NCI-H748 (cell line): ENCODE measurements around the gene TJP2.
A peak's percentile ranks its signal among the peaks of the same experiment; 100 is the strongest.

Source experiments
- DNase-seq: peaks from one replicate; lab custom pipeline; 2025; ENCODE audit not compliant: unreplicated experiment; lab: John Stamatoyannopoulos, UW

Gene TJP2

DNA sequence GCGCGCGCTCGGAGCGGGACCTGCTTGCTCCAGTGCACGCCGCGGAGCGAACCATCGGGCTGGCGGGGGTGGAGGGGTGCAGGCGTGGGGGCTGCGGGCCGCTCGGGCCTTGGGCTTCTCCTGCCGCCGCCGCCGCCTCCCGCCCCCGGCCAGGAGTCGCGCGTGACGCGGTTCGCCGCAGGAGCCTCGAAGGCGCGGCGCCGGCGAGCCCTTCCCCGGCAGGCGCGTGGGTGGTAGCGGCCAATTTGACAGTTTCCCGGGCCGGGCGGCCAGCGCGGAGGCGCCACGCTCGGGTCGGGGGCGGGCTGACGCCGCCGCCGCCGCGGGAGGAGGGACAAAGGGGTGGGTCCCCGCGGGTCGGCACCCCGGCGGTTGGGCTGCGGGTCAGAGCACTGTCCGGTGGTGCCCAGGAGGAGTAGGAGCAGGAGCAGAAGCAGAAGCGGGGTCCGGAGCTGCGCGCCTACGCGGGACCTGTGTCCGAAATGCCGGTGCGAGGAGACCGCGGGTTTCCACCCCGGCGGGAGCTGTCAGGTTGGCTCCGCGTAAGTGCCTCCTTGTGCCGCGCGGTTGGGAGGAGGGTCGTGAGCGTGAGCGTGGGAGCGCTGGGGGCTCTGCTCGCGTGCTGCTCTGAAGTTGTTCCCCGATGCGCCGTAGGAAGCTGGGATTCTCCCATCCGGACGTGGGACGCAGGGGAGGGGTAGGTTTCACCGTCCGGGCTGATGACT lies at the start of gene TJP2:
TJP2 (plus strand) TSS at position 387 of the 725 bp plus-strand sequence; CDS start at position 483, 96 bp downstream.
- DNase-seq = peak; percentile 72

DNA sequence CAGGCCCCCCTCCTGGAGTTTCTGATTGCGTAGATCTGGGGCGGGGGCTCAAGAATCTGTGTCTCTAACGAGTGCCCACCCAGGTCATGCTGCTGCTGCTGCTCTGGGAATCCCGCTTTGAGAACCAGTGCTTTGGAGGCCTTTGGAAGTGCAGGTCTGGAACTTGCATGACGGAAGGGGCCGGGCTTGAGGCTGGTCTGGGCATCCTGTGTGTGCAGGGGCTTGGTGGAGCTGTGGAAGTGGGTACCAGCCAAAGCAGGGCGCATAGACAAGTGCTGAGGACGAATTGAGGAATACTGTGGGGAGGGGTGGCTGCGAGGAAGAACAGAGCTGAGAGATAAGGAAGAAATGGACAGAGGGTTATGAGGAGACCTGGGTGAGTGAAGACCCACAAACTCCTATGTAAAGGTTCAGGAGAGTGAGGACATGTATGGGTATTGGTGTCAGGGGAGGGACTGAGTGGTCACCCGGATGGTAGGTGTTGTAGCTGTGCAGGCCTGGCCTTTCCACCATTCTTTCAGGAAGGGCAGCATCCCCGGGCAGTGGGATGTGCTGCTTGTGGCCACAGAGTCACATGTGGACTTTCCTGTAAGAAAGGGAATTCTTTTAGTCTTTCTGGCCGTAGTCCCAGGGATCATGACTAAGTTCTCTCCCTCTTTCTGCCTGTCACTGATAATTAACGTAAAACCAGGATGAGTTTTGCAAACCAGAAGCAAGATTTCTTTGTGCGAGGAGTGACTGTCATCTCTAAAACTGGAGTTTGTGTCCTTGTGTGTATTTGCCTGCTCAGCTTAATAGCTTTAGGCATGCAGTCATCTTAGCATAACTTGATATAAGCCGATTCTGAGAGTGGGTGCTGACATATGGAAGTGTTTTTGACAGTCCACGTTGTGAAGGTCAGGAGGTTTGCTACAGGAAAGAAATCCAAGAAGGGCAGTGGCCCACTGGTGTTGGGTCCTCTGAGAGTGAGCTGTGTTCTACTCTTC lies 43.3 kb upstream of the TJP2 start:
- DNase-seq = no peak

DNA sequence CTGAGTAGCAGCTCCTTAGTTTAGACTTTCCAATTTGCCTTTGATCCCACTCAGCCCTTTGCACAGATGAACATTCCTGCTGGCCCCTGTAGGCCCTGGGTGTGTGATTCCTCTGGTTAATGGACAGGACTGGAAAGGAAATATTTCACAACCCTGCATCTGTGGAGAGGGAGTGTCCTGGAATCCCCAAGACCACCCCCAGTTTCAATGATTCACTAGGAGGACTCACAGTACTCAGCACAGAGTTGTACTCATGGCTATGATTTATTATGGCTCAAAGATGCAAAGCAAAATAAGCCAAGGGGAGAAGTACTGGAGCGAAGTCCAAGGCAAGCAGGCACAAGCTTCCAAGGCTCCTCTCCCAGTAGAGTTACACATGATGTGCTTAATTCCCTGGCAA lies 42.4 kb upstream of the TJP2 start:
- DNase-seq = no peak

DNA sequence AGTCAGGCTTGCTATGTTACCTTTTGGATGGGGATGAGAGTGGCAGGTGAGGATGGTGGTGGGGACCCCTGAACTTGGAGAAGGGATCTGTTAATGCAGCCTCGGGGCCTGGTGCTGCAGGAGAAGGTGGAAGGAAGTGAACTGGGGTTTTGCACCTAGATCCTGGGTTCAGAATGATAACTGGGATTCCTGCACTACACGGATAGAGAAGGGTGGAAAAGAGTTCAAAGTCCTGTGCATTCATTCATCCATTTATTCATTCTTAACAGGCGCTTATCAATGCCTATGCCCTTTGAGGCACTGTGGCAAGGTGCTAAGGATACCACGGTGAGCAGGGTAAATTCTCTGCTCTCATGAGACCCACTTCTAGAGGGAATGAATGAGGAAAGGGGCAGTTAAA lies 41.7 kb upstream of the TJP2 start:
- no peak for DNase-seq

DNA sequence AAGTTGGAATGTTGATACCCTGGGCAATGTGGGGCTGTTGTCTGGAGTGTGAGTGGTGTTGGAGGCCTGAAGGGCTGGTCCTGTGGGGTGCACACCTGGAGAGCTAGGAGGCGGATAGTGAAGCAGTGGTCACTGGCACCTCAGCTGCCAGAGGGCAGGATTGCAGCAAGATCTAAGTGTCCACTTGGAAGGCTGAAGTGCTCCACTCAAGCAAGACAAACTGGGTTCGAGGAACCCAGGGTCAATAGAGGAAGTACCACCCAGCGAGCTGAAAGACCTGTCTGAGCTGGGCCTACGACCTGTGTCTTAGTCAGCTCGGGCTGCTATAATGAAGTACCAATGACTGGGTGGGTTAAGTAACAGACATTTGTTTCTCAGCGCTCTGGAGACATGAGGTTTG lies 39.7 kb upstream of the TJP2 start:
- DNase-seq = no peak

DNA sequence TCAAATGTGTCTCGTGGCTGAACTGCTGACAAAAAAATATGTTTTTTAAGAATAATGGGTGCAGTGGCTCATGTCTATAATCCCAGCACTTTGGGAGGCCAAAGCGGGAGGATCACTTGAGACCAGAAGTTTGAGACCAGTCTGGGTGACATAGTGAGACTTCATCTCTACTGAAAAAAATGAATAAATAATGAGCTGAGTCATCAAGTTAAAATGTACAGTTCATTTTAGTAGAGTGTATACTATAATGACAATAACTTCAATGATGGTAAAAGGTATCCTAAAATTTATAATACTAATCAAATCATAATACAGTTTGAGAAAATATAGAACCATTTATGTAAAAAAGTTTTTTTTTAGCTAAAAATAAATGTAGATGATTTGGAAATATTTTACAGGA lies 37.9 kb upstream of the TJP2 start:
- DNase-seq = no peak

DNA sequence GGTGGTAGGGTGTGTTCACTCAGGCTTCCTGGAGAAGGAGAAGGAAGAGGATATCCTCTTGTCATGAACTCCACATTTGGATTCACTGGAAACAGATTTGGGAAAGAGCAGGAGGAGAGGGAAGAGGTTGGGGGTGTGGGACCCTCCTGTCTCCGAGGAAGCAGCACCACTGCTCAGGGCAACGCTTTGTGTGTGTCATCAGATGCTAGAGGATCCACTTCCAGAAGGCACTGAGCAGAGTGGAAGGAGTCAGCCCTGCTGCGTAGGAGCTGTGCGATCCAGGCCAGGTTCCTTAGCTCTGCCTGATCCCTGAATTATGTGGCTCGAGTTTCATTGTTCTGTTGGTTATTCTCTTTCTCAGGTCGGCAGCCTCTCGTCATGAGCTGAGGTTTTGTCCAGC lies 37.3 kb upstream of the TJP2 start:
- DNase-seq = no peak

DNA sequence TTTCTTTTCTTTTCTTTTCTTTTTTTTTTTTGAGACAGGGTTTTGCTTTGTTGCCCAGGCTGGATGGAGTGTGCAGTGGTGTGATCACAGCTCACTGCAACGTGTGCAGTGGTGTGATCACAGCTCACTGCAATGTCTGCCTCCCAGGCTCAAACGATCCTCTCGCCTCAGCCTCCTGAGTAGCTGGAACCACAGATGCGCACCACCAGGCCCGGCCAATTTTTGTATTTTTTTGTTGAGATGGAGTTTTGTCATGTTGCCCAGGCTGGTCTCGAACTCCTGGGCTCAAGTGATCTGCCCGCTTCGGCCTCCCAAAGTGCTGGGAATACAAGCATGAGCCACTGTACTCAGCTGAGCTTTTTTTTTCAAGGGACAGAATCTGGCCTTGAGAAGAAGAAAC lies 36.8 kb upstream of the TJP2 start:
- DNase-seq = no peak

DNA sequence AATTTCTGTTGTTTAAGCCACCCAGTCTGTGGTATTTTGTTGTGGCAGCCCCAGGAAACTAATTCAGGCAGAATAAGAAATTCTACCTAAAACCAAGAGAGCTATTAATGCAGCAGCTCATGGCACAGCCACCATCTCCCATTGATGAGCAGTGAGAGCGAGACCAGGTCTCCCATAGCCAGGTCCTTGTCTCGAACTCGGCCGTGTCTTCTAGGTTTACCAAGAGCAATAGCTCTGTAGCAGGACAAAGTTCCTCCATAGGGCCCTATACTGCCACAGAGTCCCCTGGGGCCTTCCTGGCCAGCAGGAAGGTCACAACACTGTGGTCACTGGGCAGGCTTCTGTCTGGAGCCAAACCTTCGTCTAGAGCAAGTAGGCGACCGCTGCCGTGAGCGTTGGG lies 34.5 kb upstream of the TJP2 start:
- no peak for DNase-seq

DNA sequence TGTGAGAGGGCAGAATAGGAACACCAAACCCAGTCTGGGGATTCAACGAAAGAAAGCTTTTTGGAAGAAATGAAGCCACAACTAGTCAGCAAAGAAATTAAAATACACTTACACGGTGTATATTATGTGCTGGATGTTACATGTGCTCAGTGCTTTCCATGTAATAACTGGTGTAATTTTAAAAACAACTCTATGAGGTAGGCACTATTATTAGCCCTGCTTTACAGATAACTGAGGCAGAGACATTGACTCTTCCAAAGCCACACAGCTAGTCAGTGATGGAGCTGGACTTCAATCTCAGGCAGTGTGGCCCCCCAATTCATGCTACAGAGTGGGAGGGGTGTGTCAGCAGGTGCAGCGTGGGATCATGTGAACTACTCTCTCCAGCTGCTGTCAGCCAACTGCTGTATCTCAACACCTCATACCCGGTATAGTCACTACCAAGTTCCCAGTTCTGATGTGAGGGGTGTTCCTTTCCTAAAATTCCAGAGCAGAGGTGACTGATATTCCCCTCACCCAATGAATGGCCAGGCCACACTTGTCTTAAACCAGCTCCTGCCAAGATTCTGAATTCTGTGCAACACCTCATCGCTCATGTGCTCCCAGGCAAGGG lies 33.8 kb upstream of the TJP2 start:
- no peak for DNase-seq

DNA sequence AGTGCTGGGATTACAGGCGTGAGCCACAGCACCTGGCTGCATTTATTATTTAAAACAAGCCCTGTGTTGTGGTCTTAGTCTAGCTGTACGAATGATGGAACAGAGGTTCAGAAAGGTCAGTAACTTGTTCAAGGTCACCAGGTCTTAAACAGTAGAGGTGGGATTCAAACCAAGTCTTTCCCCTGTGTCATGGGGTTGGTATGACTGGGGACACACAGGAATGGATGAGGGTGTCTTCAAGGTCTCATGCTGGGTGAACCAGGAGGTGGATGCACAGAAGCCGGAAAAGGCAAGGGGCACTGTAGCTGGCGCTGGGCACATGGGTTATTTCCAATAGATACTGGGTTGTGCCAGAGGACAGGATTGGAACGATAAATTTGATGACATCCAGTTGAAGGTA lies 32.2 kb upstream of the TJP2 start:
- DNase-seq = no peak

DNA sequence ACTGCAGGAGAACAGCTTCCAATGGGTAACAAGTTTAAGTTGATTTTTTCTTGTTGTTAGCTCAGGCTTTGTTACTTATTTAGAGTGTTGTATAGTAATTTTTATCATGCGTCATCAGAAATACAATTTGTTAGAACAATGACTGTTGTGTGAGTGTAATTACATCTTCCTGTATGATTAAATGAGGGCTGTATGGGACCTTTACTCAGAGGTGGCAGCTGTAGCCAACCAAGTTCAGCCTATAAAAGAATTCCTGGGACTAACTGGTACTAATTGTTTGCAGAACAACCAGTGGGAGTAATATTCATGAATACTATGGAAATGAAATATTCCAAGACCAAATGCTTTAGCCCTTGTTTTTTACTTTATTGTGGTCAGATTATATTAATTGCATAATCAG lies 30.8 kb upstream of the TJP2 start:
- DNase-seq = no peak

DNA sequence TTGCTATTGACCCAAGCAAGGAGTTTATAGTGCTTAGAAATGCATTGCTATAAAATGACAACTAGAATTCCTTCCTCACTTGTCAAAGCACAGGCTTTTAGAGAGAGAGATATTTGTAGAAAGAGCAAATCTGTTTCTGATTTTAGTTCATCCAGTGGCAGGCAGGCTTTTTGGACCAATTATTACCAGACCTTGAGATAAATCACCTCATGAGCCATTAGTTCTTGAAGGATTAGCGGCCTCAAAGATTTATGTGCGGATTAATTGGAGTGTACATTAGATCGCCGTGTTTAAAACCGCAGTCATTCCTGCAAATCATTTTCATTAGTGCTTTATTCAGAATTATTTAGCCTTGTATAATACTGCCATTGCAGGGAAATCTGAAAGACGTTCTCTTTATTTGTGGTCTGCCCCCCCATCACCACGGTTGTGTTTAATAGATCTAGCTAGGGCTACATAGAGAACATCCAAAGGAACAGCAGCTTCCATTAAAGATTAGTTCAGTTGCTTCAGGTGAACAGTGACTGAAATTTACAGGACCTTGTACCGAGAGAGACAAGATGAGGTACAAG lies 28.8 kb upstream of the TJP2 start:
- DNase-seq = peak; percentile 24

DNA sequence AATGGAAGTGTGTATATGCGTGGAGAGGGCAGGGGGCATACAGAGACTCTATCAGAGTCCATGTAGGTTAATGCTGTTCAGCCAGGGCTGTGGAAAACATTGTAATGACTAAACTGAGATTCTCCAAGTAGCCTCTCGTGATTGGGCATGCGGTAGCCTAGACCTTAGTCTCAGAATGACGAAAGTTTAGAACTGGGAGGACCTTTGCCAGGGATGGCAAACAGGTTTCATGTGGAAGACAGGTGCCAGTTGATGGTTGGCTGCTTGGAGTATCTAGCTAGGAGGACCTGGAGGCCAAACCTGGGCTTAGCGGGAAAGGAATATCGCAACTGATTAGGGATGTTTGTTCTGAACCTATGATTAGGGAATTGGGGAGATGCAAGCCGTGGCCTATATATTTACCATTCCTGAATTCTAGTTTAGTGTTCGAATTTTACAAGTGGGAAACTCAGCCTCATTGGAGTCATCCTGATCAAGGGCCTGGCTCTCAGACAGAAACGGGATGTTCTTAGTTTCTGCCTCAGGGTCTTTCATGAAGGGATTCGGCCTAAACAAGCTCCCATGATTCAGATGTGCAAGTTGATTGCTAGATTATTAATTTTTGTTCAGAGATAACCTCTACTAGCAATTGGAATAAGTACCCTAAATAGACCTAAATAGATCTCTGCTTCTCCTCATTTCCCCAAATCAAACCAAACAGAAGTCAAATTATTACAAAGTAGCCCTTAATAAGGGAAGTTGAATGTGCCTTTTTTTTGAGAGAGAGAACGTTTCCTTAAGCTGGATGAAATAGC lies 26.8 kb upstream of the TJP2 start:
- no peak for DNase-seq

DNA sequence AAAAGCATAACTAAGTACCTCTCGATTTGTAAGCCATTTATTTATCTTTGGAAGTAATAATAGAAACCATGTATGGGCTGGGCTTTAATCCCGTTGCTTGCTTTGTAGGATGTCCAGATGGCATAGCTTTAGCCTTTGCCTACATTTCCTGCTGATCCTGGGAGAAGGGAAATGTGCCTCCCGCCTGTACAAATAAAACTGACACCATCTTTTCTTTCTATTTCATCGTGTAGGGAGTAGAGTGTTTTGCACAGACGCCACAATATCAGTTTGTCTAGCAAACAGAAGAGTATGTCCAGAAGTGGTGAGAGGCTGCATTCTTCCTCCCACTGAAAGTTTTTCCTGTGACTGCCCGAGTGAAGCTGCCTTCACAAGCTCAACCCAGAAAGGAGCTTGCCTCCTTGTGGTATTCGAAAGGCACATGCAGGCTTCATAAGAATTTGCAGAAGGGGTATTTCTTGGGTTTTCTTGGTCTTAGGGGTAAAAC lies 24.7 kb upstream of the TJP2 start:
- peak; percentile 22 for DNase-seq

DNA sequence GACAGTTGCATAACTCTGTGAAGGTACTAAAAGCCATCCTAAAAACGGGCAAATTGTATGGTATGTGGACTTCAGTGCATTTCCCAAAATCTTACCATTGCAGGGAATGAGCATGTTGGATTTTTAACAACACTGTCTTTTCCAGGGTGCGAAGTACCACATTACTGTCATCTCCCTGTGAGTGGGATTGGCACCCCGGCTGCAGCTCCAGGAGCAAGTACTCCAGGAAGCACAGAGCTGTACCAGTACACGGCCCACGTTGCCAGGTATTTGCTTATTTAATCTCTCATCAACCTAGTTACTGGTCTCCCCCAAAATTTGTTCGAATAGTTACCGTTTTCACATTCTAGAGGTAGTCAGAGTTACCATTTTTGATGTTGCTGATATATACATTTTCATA lies 22.6 kb upstream of the TJP2 start:
- DNase-seq = no peak

DNA sequence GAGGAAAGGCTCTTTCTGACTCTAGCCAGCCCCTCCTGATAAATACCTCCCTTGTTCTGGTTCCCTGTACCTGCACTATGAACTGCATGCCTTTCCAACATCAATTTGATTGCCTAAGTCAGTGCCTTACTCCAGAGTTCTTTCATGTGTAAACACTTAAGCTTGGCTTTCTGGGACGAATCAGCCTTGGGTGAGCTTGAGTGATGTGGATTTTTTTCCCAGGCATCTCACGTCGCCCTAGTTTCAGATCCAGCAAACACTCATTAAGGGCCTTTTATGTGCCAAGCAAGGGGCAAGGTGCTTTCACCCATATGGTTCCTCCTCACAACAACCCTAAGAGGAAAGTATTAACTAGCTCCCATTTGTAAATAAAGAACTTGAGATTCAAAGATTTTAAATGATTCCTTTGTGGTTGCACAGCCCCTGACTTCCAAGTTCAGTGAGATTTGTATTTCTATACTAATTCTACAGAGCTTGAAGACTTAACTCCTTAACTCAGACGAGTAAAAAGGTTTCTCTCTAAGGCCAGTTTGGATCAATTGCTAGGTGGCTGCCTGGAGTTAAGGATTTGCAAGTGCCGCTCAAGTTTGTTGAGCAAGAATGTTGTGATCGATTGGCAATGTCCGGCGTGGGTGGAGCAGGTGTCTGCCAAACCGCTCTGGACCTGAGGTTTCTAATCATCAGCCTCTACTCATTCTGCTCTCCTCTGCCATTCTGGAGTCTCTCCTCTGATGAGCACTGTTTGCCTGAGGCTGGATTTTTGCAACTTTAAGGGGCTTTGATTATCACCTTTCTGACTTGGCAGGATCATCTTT lies 20.2 kb upstream of the TJP2 start:
- no peak for DNase-seq

DNA sequence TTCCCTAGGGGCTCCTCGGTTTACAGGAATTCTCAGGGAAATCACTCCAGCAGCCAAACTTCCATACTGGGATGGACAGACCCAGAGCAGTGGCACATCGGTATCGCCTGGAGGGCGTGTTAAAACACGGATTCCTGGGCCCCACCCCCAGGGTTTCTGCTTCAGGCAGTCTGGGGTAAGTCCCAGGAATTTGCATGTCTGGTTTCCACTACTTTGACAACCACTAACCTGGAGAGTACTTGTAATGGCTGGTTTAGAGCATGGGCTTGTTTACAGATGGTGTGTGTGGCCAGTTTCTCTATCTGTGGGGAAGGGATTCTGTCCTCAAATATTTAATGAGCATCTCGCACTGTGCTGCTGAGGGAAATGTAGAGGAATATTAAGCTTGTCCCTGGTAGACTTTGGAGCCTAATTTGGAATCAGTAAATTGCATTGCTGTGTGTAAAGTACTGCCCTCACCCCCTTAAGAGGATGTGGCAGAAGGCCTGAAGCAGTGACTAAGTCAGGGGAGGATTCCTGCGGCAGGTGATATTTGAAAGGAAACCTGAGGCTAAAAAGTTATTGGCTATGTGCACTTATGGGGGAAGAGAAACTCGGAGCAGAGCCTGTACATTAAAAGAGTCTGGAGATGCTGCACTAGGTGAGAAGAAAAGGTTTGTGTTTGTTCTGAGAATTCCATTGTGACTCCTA lies 18.6 kb upstream of the TJP2 start:
- no peak for DNase-seq
